K562 (cell line): ENCODE measurements around the gene PREP.

Experiments
- CEBPG ChIP-seq, 3 experiments: fragments of 200-800 bp in 1 of 3; sonication (Bioruptor generic) in 1 of 3; sonication (generic) in 1 of 3; formaldehyde crosslinking in 1 of 3; IDR thresholded peaks in 2 of 3; conservative IDR thresholded peaks in 1 of 3; 2 replicates each; pipeline versions ENCODE4 v1.6.1 to v1.8.0; 2016 to 2022; ENCODE audit warnings: missing compliant biosample characterization in 2 of 3, missing genetic modification characterization in 2 of 3, mild to moderate bottlenecking in 1 of 3, missing genetic modification reagents in 1 of 3
- EZH2 ChIP-seq: IDR thresholded peaks from 2 replicates; pipeline ENCODE4 v1.6.1; 2012; ENCODE audit warnings: low read depth, mild to moderate bottlenecking, inconsistent platforms, low read length, borderline replicate concordance
- SMARCA4 ChIP-seq: fragments of 450-650 bp; IDR thresholded peaks from 2 replicates; pipeline ENCODE4 v1.6.1; 2016
- THRA ChIP-seq: fragments of 450-650 bp; IDR thresholded peaks from 2 replicates; pipeline ENCODE4 v1.6.1; 2017; ENCODE audit warnings: mild to moderate bottlenecking, moderate library complexity

DNA sequence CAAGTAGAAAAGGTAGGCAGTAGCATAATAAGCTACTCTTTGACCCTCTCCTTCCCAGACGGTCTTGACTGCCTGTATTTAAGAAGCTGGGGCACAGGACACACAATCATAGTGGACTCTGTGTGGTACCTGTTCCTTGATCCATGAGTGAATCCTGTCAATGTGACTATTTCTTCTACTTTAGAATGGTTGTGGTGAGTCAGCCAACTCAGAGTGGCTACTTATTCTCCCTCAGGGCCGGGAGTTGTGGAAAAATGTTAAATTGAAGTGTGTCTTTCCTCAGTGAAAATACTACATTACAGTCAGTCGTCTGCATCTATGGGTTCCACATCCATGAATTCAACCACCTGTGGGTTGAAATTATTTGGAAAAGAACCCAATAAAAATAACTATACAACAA lies 30.8 kb upstream of the PREP start:
- TF ChIP-seq EZH2, result no peak
- TF ChIP-seq THRA, result no peak
- no peak for TF ChIP-seq CEBPG (CRISPR knock-in tag; IDR thresholded peaks at IDR 0.05)
- no peak for TF ChIP-seq CEBPG (tag; conservative IDR thresholded peaks at IDR 0.05 in 1 of 2, IDR thresholded peaks at IDR 0.05 in 1 of 2)
- no peak for TF ChIP-seq SMARCA4
